HepG2 (cell line): Measurements from ENCODE around the gene MYRIP. TPM values are rescaled to one million over a fixed set of nuclear protein-coding genes. Genes with fewer than 3 reads are reported as not detected.

Experiments used
- ARID3A ChIP-seq: IDR thresholded peaks from 2 replicates; pipeline ENCODE4 v1.6.1; 2012; ENCODE audit warnings: low read depth, low read length, improper control_type of control experiment
- CBX5 ChIP-seq: sonication (generic); formaldehyde crosslinking; IDR thresholded peaks from 2 replicates; pipeline ENCODE4 v1.4.0; 2020; ENCODE audit warnings: missing genetic modification reagents, borderline replicate concordance
- CCDC6 ChIP-seq: sonication (generic); formaldehyde crosslinking; IDR thresholded peaks from 2 replicates; pipeline ENCODE4 v1.8.1; 2022; ENCODE audit warnings: mild to moderate bottlenecking, missing genetic modification reagents, moderate library complexity
- DMAP1 ChIP-seq: IDR thresholded peaks from 2 replicates; pipeline ENCODE4 v1.6.1; 2016
- FOSL2 ChIP-seq: sonication (generic); formaldehyde crosslinking; IDR thresholded peaks from 2 replicates; pipeline ENCODE4 v1.4.0; 2020; ENCODE audit warnings: missing genetic modification reagents
- FOXP1 ChIP-seq, 2 experiments: fragments of 450-650 bp in 1 of 2; IDR thresholded peaks; 2 replicates each; pipeline ENCODE4 v1.6.1; 2017 to 2018; ENCODE audit warnings: antibody characterized with exemption in 1 of 2
- GTF2F1 ChIP-seq: fragments of 150-350 bp; IDR thresholded peaks from 2 replicates; pipeline ENCODE4 v1.6.1; 2014; ENCODE audit warnings: low read length
- HMG20A ChIP-seq: IDR thresholded peaks from 2 replicates; pipeline ENCODE4 v1.6.1; 2016; ENCODE audit warnings: borderline replicate concordance
- HNF1A ChIP-seq, 2 experiments: sonication (generic) in 1 of 2; formaldehyde crosslinking in 1 of 2; IDR thresholded peaks; 2 replicates each; pipeline versions ENCODE4 v1.4.0 to v1.6.1; 2016 to 2020; ENCODE audit warnings: borderline replicate concordance in 1 of 2, low read depth in 1 of 2, mild to moderate bottlenecking in 1 of 2, missing genetic modification reagents in 1 of 2
- JARID2 ChIP-seq: sonication (generic); formaldehyde crosslinking; IDR thresholded peaks from 2 replicates; pipeline ENCODE4 v1.8.1; 2023; ENCODE audit warnings: missing genetic modification reagents, inconsistent platforms; ENCODE audit not compliant: insufficient replicate concordance
- KAT8 ChIP-seq: IDR thresholded peaks from 2 replicates; pipeline ENCODE4 v1.6.1; 2016; ENCODE audit warnings: missing genetic modification reagents, missing compliant biosample characterization
- KLF16 ChIP-seq, 2 experiments: sonication (generic) in 1 of 2; formaldehyde crosslinking in 1 of 2; IDR thresholded peaks; 2 replicates each; pipeline versions ENCODE4 v1.6.1 to v1.8.0; 2016 to 2023; ENCODE audit warnings: missing genetic modification reagents in 2 of 2, missing compliant biosample characterization in 1 of 2
- NCOA2 ChIP-seq: sonication (generic); formaldehyde crosslinking; IDR thresholded peaks from 2 replicates; pipeline ENCODE4 v1.8.0; 2022; ENCODE audit warnings: inconsistent platforms
- POGZ ChIP-seq: sonication (generic); formaldehyde crosslinking; IDR thresholded peaks from 2 replicates; pipeline ENCODE4 v1.4.0; 2020; ENCODE audit warnings: mild to moderate bottlenecking, missing genetic modification reagents
- PRMT3 ChIP-seq: sonication (generic); formaldehyde crosslinking; IDR thresholded peaks from 2 replicates; pipeline ENCODE4 v1.8.1; 2022; ENCODE audit warnings: low read depth, mild to moderate bottlenecking, moderate library complexity, missing genetic modification reagents, borderline replicate concordance
- SALL1 ChIP-seq: sonication (generic); formaldehyde crosslinking; IDR thresholded peaks from 2 replicates; pipeline ENCODE4 v1.8.0; 2022; ENCODE audit warnings: mild to moderate bottlenecking, missing genetic modification reagents
- TAF15 ChIP-seq: fragments of 200-400 bp; formaldehyde crosslinking; IDR thresholded peaks from one replicate; pipeline ENCODE4 v1.6.1; 2018; ENCODE audit warnings: mild to moderate bottlenecking, low read depth, low read length; ENCODE audit not compliant: poor library complexity, severe bottlenecking
- TCF7 ChIP-seq: sonication (generic); IDR thresholded peaks from 2 replicates; pipeline ENCODE4 v1.6.1; 2016; ENCODE audit warnings: antibody characterized with exemption, low read depth
- USF2 ChIP-seq, 2 experiments: sonication (generic) in 1 of 2; formaldehyde crosslinking in 1 of 2; IDR thresholded peaks; 2 replicates each; pipeline versions ENCODE4 v1.5.1 to v1.6.1; 2011 to 2020; ENCODE audit warnings: borderline replicate concordance in 1 of 2, low read depth in 1 of 2, low read length in 1 of 2, mild to moderate bottlenecking in 1 of 2, missing genetic modification reagents in 1 of 2, moderate library complexity in 1 of 2
- ZFY ChIP-seq: sonication (generic); formaldehyde crosslinking; IDR thresholded peaks from 2 replicates; pipeline ENCODE4 v1.4.0; 2020; ENCODE audit warnings: missing genetic modification reagents
- ZMYM2 ChIP-seq: sonication (generic); formaldehyde crosslinking; IDR thresholded peaks from 2 replicates; pipeline ENCODE4 v1.8.0; 2022; ENCODE audit warnings: mild to moderate bottlenecking, missing genetic modification reagents
- ZNF83 ChIP-seq: sonication (generic); formaldehyde crosslinking; IDR thresholded peaks from 2 replicates; pipeline ENCODE4 v1.4.0; 2020; ENCODE audit warnings: missing genetic modification reagents, mild to moderate bottlenecking, borderline replicate concordance
- polyA plus RNA-seq, 8 experiments: library from polyadenylated mRNA; depleted of rRNA in 3 of 8; stranded (reverse) in 7 of 8; unstranded in 1 of 8; fragments of >200 nt; fragmentation: Illumina TruSeq in 4 of 8; extraction: Trizol in 4 of 8; gene quantifications; 2 replicates each; pipeline versions ENCODE4 v1.2.1 to v1.2.3, GENCODE V29; 2011 to 2016; ENCODE audit warnings: low read depth in 4 of 8, missing spikeins in 1 of 8, mixed read lengths in 1 of 8; ENCODE audit not compliant: insufficient read depth in 1 of 8
- total RNA-seq, 5 experiments: library from RNA; depleted of rRNA; stranded (reverse); fragments of >200 nt; fragmentation: Illumina TruSeq; extraction: Trizol; gene quantifications; 2 replicates each; pipeline ENCODE4 v1.2.3, GENCODE V29; 2016; ENCODE audit warnings: low read depth in 1 of 5

The MYRIP gene
- total and polyA plus RNA-seq, 2 of the 13 experiments (the other 11 are each of a cell fraction or from before 2014, with no cell fraction given): 0.64 to 0.84 TPM

- TF ChIP-seq ZFY: peak; percentile 31; the same call in 1 of the 2 replicates
- TF ChIP-seq ZMYM2 (CRISPR knock-in tag): no peak
- 0 out of 2 replicates have a peak, but pooled peaks have one; percentile 13 for TF ChIP-seq KAT8 (CRISPR knock-in tag)
- TF ChIP-seq HMG20A (CRISPR knock-in tag): peak; percentile 63; the same call in 1 of the 2 replicates
- no peak for TF ChIP-seq ZNF83 (CRISPR knock-in tag)
- peak; percentile 26; the same call in 1 of the 2 replicates for TF ChIP-seq SALL1 (CRISPR knock-in tag)
- peak; percentile 68; the same call in 1 of the 2 replicates for TF ChIP-seq ARID3A
- peak; percentile 45 for TF ChIP-seq NCOA2 (CRISPR knock-in tag)
- TF ChIP-seq TCF7: peak; percentile 58
- TF ChIP-seq CBX5 (CRISPR knock-in tag): no peak
- TF ChIP-seq PRMT3 (CRISPR knock-in tag): no peak
- no peak for TF ChIP-seq KLF16 (CRISPR knock-in tag; IDR thresholded peaks at IDR 0.05)
- no peak for TF ChIP-seq JARID2 (CRISPR knock-in tag)
- TF ChIP-seq POGZ (CRISPR knock-in tag): no peak
- TF ChIP-seq FOSL2 (CRISPR knock-in tag): peak; percentile 85
- TF ChIP-seq GTF2F1: no peak
- peak; percentile 24; the same call in 1 of the 2 replicates for TF ChIP-seq DMAP1 (CRISPR knock-in tag)
- TF ChIP-seq FOXP1 (IDR thresholded peaks at IDR 0.05): 0 out of 2 replicates have a peak, but pooled peaks have one; percentile 33
- TF ChIP-seq FOXP1 (CRISPR knock-in tag; IDR thresholded peaks at IDR 0.05): peak; percentile 61
- peak; percentile 87 for TF ChIP-seq HNF1A (IDR thresholded peaks at IDR 0.05; ENCODE audit: low read depth)
- TF ChIP-seq HNF1A (CRISPR knock-in tag; IDR thresholded peaks at IDR 0.05; ENCODE audit: borderline replicate concordance): peak; percentile 85; the same call in 1 of the 2 replicates
- TF ChIP-seq USF2 (IDR thresholded peaks at IDR 0.05; ENCODE audit: low read depth, low read length): peak; percentile 68; the same call in 1 of the 2 replicates
- TF ChIP-seq USF2 (CRISPR knock-in tag; IDR thresholded peaks at IDR 0.05; ENCODE audit: borderline replicate concordance): no peak; the same call in 1 of the 2 replicates
- no peak for TF ChIP-seq TAF15
- no peak for TF ChIP-seq CCDC6
These were observed 101.5 kb downstream of the MYRIP start (continued) for GRCh38 chr3:39910826-39911464.
